Measurements from ENCODE around the gene PLEKHG1. TPM values are rescaled to one million over a fixed set of nuclear protein-coding genes. Genes with fewer than 3 reads are reported as not detected.

The PLEKHG1 gene
- total and polyA plus RNA-seq, 9 donors: 5.3 to 74.0 (median 11.9) TPM

DNA sequence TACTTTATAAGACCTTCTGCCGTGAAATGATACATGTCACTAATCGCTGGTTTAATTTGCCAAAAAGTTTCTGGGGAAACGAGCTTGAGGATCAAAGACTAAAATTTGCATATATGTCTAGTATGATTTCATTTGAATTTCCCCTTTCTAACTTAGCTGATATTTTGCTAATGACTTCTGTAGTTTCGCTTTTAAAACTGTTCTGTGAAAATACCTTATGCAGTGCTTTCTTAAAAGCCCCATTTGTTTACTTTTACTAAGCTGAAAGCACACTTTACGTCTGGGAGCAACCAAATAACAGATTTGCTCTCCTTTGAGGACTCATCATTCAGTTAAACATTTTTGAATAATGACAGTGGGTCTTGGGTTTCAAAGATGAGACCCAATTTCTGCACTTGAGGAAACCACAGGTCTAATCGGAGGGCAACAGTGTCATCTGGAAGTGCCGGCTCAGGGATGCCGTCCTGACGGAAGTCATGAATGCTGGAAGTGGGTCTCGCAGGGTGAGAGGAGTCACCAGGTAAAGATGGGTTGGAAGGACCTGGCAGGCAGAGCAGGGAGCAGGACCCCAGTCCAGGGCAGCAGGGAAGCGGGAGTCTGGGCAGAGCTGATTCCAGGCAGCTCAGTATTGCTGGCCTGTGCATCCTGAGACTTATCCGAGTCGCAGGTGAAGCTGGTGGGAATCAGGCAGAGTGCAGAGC, 33.2 kb downstream of the PLEKHG1 start:
- Histone ChIP-seq H3K4me1 (ENCODE audit: insufficient read depth) (peaks cover 4% of the 10 kb centered on the region), H3K9me3 (no peaks in the 10 kb centered on the region), H3K27ac (no peak overlapping the region), H3K36me3 (no peaks in the 10 kb centered on the region), H3K27me3 (no peaks in the 10 kb centered on the region), H3K4me3 (no peak overlapping the region)
- no peak for DNase-seq
- intact Hi-C loops (cut with DNase I): no loop called here
- TF ChIP-seq EP300 (IDR thresholded peaks at IDR 0.05): no peak
- TF ChIP-seq, protein P1, sequence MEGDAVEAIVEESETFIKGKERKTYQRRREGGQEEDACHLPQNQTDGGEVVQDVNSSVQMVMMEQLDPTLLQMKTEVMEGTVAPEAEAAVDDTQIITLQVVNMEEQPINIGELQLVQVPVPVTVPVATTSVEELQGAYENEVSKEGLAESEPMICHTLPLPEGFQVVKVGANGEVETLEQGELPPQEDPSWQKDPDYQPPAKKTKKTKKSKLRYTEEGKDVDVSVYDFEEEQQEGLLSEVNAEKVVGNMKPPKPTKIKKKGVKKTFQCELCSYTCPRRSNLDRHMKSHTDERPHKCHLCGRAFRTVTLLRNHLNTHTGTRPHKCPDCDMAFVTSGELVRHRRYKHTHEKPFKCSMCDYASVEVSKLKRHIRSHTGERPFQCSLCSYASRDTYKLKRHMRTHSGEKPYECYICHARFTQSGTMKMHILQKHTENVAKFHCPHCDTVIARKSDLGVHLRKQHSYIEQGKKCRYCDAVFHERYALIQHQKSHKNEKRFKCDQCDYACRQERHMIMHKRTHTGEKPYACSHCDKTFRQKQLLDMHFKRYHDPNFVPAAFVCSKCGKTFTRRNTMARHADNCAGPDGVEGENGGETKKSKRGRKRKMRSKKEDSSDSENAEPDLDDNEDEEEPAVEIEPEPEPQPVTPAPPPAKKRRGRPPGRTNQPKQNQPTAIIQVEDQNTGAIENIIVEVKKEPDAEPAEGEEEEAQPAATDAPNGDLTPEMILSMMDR (IDR thresholded peaks at IDR 0.05): no peak
- TF ChIP-seq POLR2A (IDR thresholded peaks at IDR 0.05): no peak
- WGBS, 3 donors: 75 to 82% (median 78%) methylated on average over 13 of the region's 13 CpGs

DNA sequence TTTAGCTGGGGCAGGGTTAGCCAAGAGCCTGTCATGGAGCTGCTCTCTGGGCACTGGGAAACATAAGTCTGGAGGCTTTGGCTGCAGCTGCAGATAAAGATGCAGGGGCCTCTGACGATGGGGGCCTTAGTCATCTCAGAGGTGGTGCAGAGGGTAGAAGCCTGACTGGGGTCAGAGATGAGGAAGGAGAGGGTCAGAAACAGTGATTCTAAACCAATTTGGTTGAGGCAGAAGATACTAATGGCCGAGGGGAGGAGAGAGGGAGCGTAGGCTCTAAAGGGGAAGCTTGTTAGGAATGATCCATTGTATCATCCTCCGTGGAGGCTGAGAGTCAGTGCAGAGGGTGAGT, 33.8 kb downstream of the PLEKHG1 start:
- intact Hi-C loops (cut with DNase I): no loop called here
- Histone ChIP-seq H3K9me3 (no peaks in the 10 kb centered on the region), H3K4me3 (no peak overlapping the region), H3K4me1 (ENCODE audit: insufficient read depth) (peaks cover 4% of the 10 kb centered on the region), H3K27me3 (no peaks in the 10 kb centered on the region), H3K36me3 (no peaks in the 10 kb centered on the region), H3K27ac (no peak overlapping the region)
- WGBS, 3 donors: 75 to 89% (median 85%) methylated on average over 4 of the region's 4 CpGs
- TF ChIP-seq EP300 (IDR thresholded peaks at IDR 0.05): no peak
- TF ChIP-seq POLR2A (IDR thresholded peaks at IDR 0.05): no peak
- TF ChIP-seq, protein P1 (IDR thresholded peaks at IDR 0.05): no peak
- no peak for DNase-seq

DNA sequence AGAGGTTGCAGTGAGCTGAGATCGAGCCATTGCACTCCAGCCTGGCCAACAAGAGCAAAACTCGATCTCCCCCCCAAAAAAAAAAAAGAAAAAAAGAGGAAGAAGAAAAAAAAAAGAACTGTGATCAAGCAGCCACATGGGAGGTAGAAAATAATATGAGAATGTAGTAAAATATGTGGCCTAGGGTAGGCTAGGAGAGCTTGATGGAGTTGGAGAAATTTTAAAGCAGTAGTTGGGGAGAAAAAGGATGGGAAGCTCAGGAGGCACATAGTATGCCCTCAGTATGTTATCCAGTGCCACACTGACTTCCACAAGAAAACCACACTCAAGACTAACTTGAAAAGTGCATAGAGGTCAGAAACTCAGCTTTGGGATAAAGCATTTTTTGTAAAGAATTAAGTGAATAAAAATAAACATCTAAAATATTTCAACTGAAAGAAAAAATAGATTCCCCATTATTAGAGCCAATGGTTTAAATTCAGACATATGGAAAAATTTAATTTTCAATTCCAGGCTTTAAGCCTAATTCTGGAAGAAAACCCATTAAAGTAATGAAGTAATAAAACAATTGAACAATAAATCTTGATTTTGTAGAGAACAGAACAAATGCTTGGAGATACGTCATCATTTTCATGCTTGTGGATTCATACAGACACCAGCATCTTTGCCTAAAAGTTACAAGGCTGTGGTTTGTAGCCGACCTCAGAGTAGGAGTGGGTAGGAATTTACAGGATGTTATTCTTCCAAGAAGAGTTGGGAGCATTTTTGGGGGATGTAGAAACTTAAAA, 34.7 kb downstream of the PLEKHG1 start:
- intact Hi-C loops (cut with DNase I): no loop called here
- Histone ChIP-seq H3K4me3 (no peak overlapping the region), H3K27me3 (no peaks in the 10 kb centered on the region), H3K9me3 (no peaks in the 10 kb centered on the region), H3K4me1 (ENCODE audit: insufficient read depth) (peaks cover 4% of the 10 kb centered on the region), H3K27ac (no peak overlapping the region), H3K36me3 (no peaks in the 10 kb centered on the region)
- TF ChIP-seq EP300 (IDR thresholded peaks at IDR 0.05) (no peak), POLR2A (IDR thresholded peaks at IDR 0.05) (no peak)
- TF ChIP-seq, protein P1 (IDR thresholded peaks at IDR 0.05): no peak
- WGBS, 3 donors: 45 to 56% (median 55%) methylated on average over 4 of the region's 4 CpGs
- no peak for DNase-seq

GRCh38 chr6:150634964-150635292, 35.2 kb downstream of the PLEKHG1 start:
- Histone ChIP-seq H3K4me1 (ENCODE audit: insufficient read depth) (peaks cover 4% of the 10 kb centered on the region), H3K9me3 (no peaks in the 10 kb centered on the region), H3K36me3 (no peaks in the 10 kb centered on the region), H3K4me3 (no peak overlapping the region), H3K27me3 (no peaks in the 10 kb centered on the region), H3K27ac (no peak overlapping the region)
- DNase-seq: no peak
- intact Hi-C loops (cut with DNase I): no loop called here
- 10 to 18% (median 11%) methylated on average over 1 of the region's 1 CpG for WGBS, 3 donors
- TF ChIP-seq, protein P1 (IDR thresholded peaks at IDR 0.05): no peak
- no peak for TF ChIP-seq POLR2A (IDR thresholded peaks at IDR 0.05)
- TF ChIP-seq EP300 (IDR thresholded peaks at IDR 0.05): no peak
